ENCODE measurements around the gene SEC14L1. TPM values are rescaled to one million over a fixed set of nuclear protein-coding genes. Genes with fewer than 3 reads are reported as not detected.

Gene SEC14L1
- total RNA-seq, 1 experiment from 2014 or later: 81.0 TPM

DNA sequence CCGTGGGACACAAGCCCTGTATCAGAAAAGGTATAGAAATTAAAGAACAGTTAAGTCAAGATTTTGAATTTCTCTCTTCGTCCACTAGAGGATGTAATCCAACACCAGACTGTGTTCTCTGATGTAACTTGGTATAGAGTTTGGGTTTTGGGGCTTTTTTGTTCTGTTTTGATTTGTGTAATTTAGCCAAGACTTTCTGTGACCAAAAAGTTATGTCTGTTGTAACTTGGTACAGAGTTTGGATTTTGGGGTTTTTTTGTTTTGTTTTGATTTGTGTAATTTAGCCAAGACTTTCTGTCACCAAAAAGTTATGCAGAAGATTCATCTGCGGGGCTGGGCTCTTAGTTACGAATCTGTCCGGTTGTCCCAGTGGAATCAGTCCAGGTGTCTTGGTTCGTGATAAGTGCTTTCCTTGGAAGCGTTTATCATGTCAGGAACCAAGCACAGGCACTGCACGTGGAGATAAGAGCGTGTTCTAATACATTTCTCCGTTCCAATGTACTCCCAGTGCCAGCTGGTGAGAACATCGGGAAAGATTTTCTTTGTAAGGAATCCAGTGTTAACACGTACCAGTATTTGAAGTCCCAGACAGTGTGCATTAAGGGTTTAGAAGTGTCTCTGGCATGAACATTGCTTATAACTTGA, 44.1 kb upstream of the SEC14L1 start (continued):
- no peak for TF ChIP-seq CREM (CRISPR knock-in tag; IDR thresholded peaks at IDR 0.05)
- TF ChIP-seq ZNF138 (CRISPR knock-in tag; conservative IDR thresholded peaks at IDR 0.05): no peak

DNA sequence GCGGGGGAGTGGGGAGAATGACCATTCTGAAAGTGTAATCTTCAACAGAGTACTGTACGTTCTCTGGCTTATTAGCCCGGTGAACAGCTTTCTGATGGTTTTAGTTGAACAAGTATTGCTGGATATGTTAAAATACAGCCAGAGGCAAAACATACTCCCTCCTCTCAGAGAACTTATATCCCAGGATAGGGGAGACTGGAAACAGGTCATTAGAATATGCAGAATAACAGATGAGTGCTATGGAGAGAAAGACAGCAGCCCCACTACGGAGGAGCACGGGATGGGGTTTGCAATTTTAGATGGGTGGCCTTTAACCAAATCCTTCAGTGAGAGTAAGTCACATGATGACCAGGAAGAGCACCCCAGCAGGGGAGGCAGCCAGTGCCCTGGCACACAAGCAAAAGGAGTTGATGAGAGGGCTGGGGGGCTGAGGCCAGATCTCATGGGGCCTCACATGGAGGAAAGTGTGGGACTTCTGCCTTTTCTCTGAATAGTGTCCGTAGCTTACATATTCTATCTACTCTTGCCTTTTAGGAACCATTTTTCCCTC, 43.1 kb upstream of the SEC14L1 start:
- ATAC-seq: peak; percentile 22
- H3K27ac Mint-ChIP-seq: peak overlapping the region; percentile 78
- H3K9me3 Mint-ChIP-seq: no peaks in the 10 kb centered on the region
- no peaks in the 10 kb centered on the region for H3K27me3 Mint-ChIP-seq (ENCODE audit: low read depth)
- peaks cover 38% of the 10 kb centered on the region for H3K4me1 Mint-ChIP-seq
- ChIA-PET CTCF (interaction anchor here (0.7 kb wide), 1 partner anchor 9 kb away, joined by 3 read pairs; no protein-coding TSS in a partner anchor), POLR2A (interaction anchor here (0.6 kb wide), 2 partner anchors 9 to 58 kb away, joined by 3 to 4 read pairs; no protein-coding TSS in a partner anchor)
- TF ChIP-seq, protein P1, sequence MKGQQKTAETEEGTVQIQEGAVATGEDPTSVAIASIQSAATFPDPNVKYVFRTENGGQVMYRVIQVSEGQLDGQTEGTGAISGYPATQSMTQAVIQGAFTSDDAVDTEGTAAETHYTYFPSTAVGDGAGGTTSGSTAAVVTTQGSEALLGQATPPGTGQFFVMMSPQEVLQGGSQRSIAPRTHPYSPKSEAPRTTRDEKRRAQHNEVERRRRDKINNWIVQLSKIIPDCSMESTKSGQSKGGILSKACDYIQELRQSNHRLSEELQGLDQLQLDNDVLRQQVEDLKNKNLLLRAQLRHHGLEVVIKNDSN (CRISPR knock-in tag; IDR thresholded peaks at IDR 0.05): 0 out of 2 replicates have a peak, but pooled peaks have one; percentile 31
- TF ChIP-seq, protein P2, sequence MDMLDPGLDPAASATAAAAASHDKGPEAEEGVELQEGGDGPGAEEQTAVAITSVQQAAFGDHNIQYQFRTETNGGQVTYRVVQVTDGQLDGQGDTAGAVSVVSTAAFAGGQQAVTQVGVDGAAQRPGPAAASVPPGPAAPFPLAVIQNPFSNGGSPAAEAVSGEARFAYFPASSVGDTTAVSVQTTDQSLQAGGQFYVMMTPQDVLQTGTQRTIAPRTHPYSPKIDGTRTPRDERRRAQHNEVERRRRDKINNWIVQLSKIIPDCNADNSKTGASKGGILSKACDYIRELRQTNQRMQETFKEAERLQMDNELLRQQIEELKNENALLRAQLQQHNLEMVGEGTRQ (CRISPR knock-in tag; IDR thresholded peaks at IDR 0.05): peak; percentile 68
- TF ChIP-seq, protein P3, sequence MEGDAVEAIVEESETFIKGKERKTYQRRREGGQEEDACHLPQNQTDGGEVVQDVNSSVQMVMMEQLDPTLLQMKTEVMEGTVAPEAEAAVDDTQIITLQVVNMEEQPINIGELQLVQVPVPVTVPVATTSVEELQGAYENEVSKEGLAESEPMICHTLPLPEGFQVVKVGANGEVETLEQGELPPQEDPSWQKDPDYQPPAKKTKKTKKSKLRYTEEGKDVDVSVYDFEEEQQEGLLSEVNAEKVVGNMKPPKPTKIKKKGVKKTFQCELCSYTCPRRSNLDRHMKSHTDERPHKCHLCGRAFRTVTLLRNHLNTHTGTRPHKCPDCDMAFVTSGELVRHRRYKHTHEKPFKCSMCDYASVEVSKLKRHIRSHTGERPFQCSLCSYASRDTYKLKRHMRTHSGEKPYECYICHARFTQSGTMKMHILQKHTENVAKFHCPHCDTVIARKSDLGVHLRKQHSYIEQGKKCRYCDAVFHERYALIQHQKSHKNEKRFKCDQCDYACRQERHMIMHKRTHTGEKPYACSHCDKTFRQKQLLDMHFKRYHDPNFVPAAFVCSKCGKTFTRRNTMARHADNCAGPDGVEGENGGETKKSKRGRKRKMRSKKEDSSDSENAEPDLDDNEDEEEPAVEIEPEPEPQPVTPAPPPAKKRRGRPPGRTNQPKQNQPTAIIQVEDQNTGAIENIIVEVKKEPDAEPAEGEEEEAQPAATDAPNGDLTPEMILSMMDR (IDR thresholded peaks at IDR 0.05): no peak
- TF ChIP-seq NFE2L1 (CRISPR knock-in tag; IDR thresholded peaks at IDR 0.05): no peak
- no peak for DNase-seq (ENCODE audit: low spot score)
- peaks cover 37% of the 10 kb centered on the region for H3K36me3 Mint-ChIP-seq
- no peak overlapping the region for H3K4me3 Mint-ChIP-seq

DNA sequence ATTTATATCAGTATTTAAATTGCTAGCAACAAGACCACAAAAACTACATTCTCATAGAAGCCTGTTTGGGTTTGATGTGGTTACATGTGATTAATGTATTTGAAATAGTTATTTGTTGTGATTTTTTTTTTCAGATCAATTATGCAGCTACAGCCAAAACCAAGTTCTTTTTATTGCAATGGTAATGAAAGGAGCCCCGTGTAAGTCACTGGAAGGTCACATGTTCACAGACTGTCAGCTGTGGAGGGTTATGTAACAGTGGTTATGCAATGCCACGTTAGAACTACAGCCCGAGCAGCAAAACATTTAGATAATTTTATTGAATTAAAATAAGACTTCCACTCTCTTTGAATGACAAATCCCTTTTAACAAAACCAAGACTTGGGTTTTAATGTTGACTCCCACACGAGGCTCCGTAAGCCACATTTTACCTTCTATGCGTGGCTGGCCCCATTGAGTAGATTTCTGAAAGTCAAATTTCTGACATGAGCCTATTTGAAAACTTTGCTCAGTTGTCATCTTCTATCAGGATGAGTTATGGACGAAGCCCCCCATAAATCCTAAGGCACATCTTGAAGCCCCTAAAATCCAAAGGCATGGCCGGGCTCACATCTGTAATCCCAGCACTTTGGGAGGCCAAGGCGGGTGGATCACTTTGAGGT, 41.8 kb upstream of the SEC14L1 start:
- Mint-ChIP-seq H3K9me3 (no peaks in the 10 kb centered on the region), H3K4me3 (no peak overlapping the region), H3K27me3 (ENCODE audit: low read depth) (no peaks in the 10 kb centered on the region), H3K4me1 (peaks cover 43% of the 10 kb centered on the region), H3K27ac (peak overlapping the region; percentile 76; the same call in 1 of the 2 replicates), H3K36me3 (peaks cover 27% of the 10 kb centered on the region)
- TF ChIP-seq SMAD3 (CRISPR knock-in tag; IDR thresholded peaks at IDR 0.05; ENCODE audit: borderline replicate concordance) (no peak), CREM (CRISPR knock-in tag; IDR thresholded peaks at IDR 0.05) (no peak), GABPB1 (CRISPR knock-in tag; IDR thresholded peaks at IDR 0.05) (peak; percentile 43; the same call in 1 of the 2 replicates), ZNF219 (CRISPR knock-in tag; IDR thresholded peaks at IDR 0.05; ENCODE audit: borderline replicate concordance) (no peak)
- TF ChIP-seq, protein P4, sequence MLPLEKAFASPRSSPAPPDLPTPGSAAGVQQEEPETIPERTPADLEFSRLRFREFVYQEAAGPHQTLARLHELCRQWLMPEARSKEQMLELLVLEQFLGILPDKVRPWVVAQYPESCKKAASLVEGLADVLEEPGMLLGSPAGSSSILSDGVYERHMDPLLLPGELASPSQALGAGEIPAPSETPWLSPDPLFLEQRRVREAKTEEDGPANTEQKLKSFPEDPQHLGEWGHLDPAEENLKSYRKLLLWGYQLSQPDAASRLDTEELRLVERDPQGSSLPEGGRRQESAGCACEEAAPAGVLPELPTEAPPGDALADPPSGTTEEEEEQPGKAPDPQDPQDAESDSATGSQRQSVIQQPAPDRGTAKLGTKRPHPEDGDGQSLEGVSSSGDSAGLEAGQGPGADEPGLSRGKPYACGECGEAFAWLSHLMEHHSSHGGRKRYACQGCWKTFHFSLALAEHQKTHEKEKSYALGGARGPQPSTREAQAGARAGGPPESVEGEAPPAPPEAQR (CRISPR knock-in tag; IDR thresholded peaks at IDR 0.05): no peak
- ChIA-PET POLR2A (no interaction called here), CTCF (interaction anchor here (0.7 to 1.0 kb wide), 2 partner anchors 11 to 116 kb away, joined by 3 read pairs; no protein-coding TSS in a partner anchor)
- ATAC-seq (no peak), DNase-seq (ENCODE audit: low spot score) (no peak)

DNA sequence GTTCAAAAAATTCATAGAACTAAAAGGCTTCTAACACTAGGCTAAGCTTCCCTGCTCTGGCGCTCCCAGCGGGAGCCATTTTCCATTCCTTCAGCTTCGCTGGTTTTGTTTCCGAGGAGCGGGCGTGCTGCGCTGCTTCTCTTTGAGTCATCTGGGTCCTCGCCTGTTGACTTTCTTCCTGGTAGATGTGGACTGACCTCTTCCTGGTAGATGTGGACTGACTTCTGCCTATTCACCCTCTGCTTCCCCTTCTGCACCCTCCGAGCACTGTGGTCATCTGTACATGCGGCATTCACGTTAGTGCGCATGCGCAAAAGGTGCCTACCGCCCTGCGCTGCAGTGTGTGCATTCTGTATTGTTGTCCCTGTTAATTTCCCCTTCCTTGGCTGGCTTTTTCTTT, 40.8 kb upstream of the SEC14L1 start:
- DNase-seq (ENCODE audit: low spot score): no peak
- no peak for ATAC-seq
- ChIA-PET POLR2A (no interaction called here), CTCF (no interaction called here)
- H3K4me1 Mint-ChIP-seq: peaks cover 47% of the 10 kb centered on the region
- peak overlapping the region; percentile 89 for H3K27ac Mint-ChIP-seq
- H3K4me3 Mint-ChIP-seq: no peak overlapping the region
- peaks cover 23% of the 10 kb centered on the region for H3K36me3 Mint-ChIP-seq
- no peaks in the 10 kb centered on the region for H3K9me3 Mint-ChIP-seq
- H3K27me3 Mint-ChIP-seq (ENCODE audit: low read depth): no peaks in the 10 kb centered on the region
- TF ChIP-seq ZNF671 (CRISPR knock-in tag; IDR thresholded peaks at IDR 0.05) (no peak), GABPB1 (CRISPR knock-in tag; IDR thresholded peaks at IDR 0.05) (no peak), ZNF416 (CRISPR knock-in tag; IDR thresholded peaks at IDR 0.05) (no peak), JAZF1 (CRISPR knock-in tag; IDR thresholded peaks at IDR 0.05) (no peak), ZNF219 (CRISPR knock-in tag; IDR thresholded peaks at IDR 0.05; ENCODE audit: borderline replicate concordance) (no peak), SP1 (CRISPR knock-in tag; conservative IDR thresholded peaks at IDR 0.05) (no peak), MXD4 (CRISPR knock-in tag; IDR thresholded peaks at IDR 0.05; ENCODE audit: borderline replicate concordance) (no peak), OVOL2 (CRISPR knock-in tag; IDR thresholded peaks at IDR 0.05; ENCODE audit: borderline replicate concordance) (no peak)
- TF ChIP-seq, protein P5, sequence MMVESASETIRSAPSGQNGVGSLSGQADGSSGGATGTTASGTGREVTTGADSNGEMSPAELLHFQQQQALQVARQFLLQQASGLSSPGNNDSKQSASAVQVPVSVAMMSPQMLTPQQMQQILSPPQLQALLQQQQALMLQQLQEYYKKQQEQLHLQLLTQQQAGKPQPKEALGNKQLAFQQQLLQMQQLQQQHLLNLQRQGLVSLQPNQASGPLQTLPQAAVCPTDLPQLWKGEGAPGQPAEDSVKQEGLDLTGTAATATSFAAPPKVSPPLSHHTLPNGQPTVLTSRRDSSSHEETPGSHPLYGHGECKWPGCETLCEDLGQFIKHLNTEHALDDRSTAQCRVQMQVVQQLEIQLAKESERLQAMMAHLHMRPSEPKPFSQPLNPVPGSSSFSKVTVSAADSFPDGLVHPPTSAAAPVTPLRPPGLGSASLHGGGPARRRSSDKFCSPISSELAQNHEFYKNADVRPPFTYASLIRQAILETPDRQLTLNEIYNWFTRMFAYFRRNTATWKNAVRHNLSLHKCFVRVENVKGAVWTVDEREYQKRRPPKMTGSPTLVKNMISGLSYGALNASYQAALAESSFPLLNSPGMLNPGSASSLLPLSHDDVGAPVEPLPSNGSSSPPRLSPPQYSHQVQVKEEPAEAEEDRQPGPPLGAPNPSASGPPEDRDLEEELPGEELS (CRISPR knock-in tag; IDR thresholded peaks at IDR 0.05): no peak
- TF ChIP-seq, protein P6, sequence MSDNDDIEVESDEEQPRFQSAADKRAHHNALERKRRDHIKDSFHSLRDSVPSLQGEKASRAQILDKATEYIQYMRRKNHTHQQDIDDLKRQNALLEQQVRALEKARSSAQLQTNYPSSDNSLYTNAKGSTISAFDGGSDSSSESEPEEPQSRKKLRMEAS (CRISPR knock-in tag; IDR thresholded peaks at IDR 0.05): no peak
- TF ChIP-seq, protein P7, sequence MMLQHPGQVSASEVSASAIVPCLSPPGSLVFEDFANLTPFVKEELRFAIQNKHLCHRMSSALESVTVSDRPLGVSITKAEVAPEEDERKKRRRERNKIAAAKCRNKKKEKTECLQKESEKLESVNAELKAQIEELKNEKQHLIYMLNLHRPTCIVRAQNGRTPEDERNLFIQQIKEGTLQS (CRISPR knock-in tag; conservative IDR thresholded peaks at IDR 0.05): no peak
- TF ChIP-seq, protein P4 (CRISPR knock-in tag; IDR thresholded peaks at IDR 0.05): no peak

Measured in WTC11 (cell line).